ENCODE data around the gene GPR158.

Gene GPR158

GRCh38 chr10:25405871-25406270 lies 231.1 kb downstream of the GPR158 start:
- no peak for DNase-seq

- no peak for DNase-seq
These were observed 242.8 kb downstream of the GPR158 start for GRCh38 chr10:25417611-25418010.

- no peak for DNase-seq
These were observed 251.0 kb downstream of the GPR158 start for GRCh38 chr10:25425776-25426175.

- no peak for DNase-seq
These were observed 261.6 kb downstream of the GPR158 start for GRCh38 chr10:25436431-25436830.

- no peak for DNase-seq
These were observed 266.5 kb downstream of the GPR158 start for GRCh38 chr10:25441270-25441669.

- DNase-seq = no peak
These were observed 269.5 kb downstream of the GPR158 start for GRCh38 chr10:25444266-25444665.

- DNase-seq = no peak
These were observed 276.6 kb downstream of the GPR158 start for GRCh38 chr10:25451401-25451800.

- no peak for DNase-seq
These were observed 278.8 kb downstream of the GPR158 start for GRCh38 chr10:25453619-25454018.

- no peak for DNase-seq
These were observed 281.3 kb downstream of the GPR158 start for GRCh38 chr10:25455980-25456567.

GRCh38 chr10:25457552-25457951 lies 282.8 kb downstream of the GPR158 start:
- no peak for DNase-seq

GRCh38 chr10:25465582-25466372 lies 291.0 kb downstream of the GPR158 start:
- DNase-seq = no peak

- no peak for DNase-seq
These were observed 293.1 kb downstream of the GPR158 start for GRCh38 chr10:25467881-25468280.

GRCh38 chr10:25481467-25481866 lies 306.7 kb downstream of the GPR158 start:
- DNase-seq = no peak

- DNase-seq = no peak
These were observed 309.2 kb downstream of the GPR158 start for GRCh38 chr10:25483999-25484398.

GRCh38 chr10:25487266-25487665 lies 312.5 kb downstream of the GPR158 start:
- no peak for DNase-seq

GRCh38 chr10:25492040-25492439 lies 317.2 kb downstream of the GPR158 start:
- DNase-seq = no peak

- DNase-seq = no peak
These were observed 317.9 kb downstream of the GPR158 start for GRCh38 chr10:25492680-25493079.

- DNase-seq = no peak
These were observed 318.5 kb downstream of the GPR158 start for GRCh38 chr10:25493122-25493893.

GRCh38 chr10:25497246-25497645 lies 322.4 kb downstream of the GPR158 start:
- DNase-seq = no peak

- DNase-seq = no peak
These were observed 323.8 kb downstream of the GPR158 start for GRCh38 chr10:25498645-25499044.

GRCh38 chr10:25501912-25502311 lies 327.1 kb downstream of the GPR158 start:
- DNase-seq = no peak

GRCh38 chr10:25502453-25502852 lies 327.7 kb downstream of the GPR158 start:
- DNase-seq = no peak

- no peak for DNase-seq
These were observed 329.5 kb downstream of the GPR158 start for GRCh38 chr10:25504306-25504705.

- DNase-seq = no peak
These were observed 330.0 kb downstream of the GPR158 start for GRCh38 chr10:25504838-25505237.

Measured in CD4-positive, alpha-beta T cell treated with Interferon alpha-2 for 1 hour (primary cell).